SK-N-SH (cell line): ENCODE results near the gene BMPR1A. TPM values are rescaled to one million over a fixed set of nuclear protein-coding genes. Genes with fewer than 3 reads are reported as not detected.

Source experiments
- CTCF ChIA-PET: fragments of 300-600, 350-600 bp; formaldehyde crosslinking; extraction: SDS; loops from one replicate; lab custom pipeline; 2021; lab: Yijun Ruan, JAX
- POLR2A ChIA-PET: fragments of 350-600 bp; sonication (Branson Sonifier 250); formaldehyde crosslinking; extraction: SDS; loops from one replicate; lab custom pipeline; 2020; ENCODE audit warnings: antibody characterized with exemption, inconsistent platforms; lab: Yijun Ruan, JAX
- DNase-seq: peaks from one replicate; pipeline ENCODE4 v3.0.0; 2012
- H2AFZ ChIP-seq: fragments of 200-600 bp; sonication (generic); 2 replicates; pipeline ENCODE4 v1.8.1; 2016; ENCODE audit warnings: antibody characterized with exemption, mild to moderate bottlenecking, low read depth
- H3F3A ChIP-seq: fragments of 200-600 bp; sonication (generic); replicated peaks from 2 replicates; pipeline ENCODE3; 2016; ENCODE audit warnings: antibody characterized with exemption, mild to moderate bottlenecking; ENCODE audit not compliant: insufficient read depth
- H3K27ac ChIP-seq, 2 experiments: fragments of 200-500 bp in 1 of 2; fragments of 200-600 bp in 1 of 2; sonication (Bioruptor generic) in 1 of 2; sonication (generic), shearing (Covaris generic) in 1 of 2; 2 replicates each; pipeline versions ENCODE4 v1.5.1 to v1.6.1; 2014 to 2016; ENCODE audit warnings: low read depth in 2 of 2, inconsistent platforms in 1 of 2, low read length in 1 of 2, mild to moderate bottlenecking in 1 of 2, mixed read lengths in 1 of 2
- H3K27me3 ChIP-seq: fragments of 200-600 bp; sonication (generic), shearing (Covaris generic); 2 replicates; pipeline ENCODE4 v1.6.1; 2016; ENCODE audit warnings: mixed run types; ENCODE audit not compliant: insufficient read depth
- H3K36me3 ChIP-seq, 2 experiments: fragments of 200-500 bp in 1 of 2; fragments of 200-600 bp in 1 of 2; sonication (Bioruptor generic) in 1 of 2; sonication (generic) in 1 of 2; replicated peaks in 1 of 2; 2 replicates each; pipeline versions ENCODE3 to v1.5.1; 2014 to 2016; ENCODE audit warnings: low read length in 1 of 2, mild to moderate bottlenecking in 1 of 2; ENCODE audit not compliant: insufficient read depth in 2 of 2, control insufficient read depth in 1 of 2
- H3K4me1 ChIP-seq, 2 experiments: fragments of 200-500 bp in 1 of 2; fragments of 200-600 bp in 1 of 2; sonication (Bioruptor generic) in 1 of 2; sonication (generic), shearing (Covaris generic) in 1 of 2; 2 replicates each; pipeline versions ENCODE4 v1.5.1 to v1.6.1; 2014 to 2016; ENCODE audit warnings: low read depth in 1 of 2, low read length in 1 of 2, mixed run types in 1 of 2; ENCODE audit not compliant: insufficient read depth in 2 of 2, control insufficient read depth in 1 of 2
- H3K4me2 ChIP-seq: fragments of 200-600 bp; sonication (generic), shearing (Covaris generic); 2 replicates; pipeline ENCODE4 v1.6.1; 2017; ENCODE audit warnings: mixed run types
- H3K4me3 ChIP-seq, 2 experiments: fragments of 200-500 bp in 1 of 2; fragments of 200-600 bp in 1 of 2; sonication (Bioruptor generic) in 1 of 2; sonication (generic), shearing (Covaris generic) in 1 of 2; 2 replicates each; pipeline versions ENCODE4 v1.5.1 to v1.8.1; 2014 to 2016; ENCODE audit warnings: low read depth in 2 of 2, inconsistent platforms in 1 of 2, low read length in 1 of 2, mild to moderate bottlenecking in 1 of 2, mixed read lengths in 1 of 2, moderate library complexity in 1 of 2
- H3K79me2 ChIP-seq: fragments of 200-600 bp; sonication (generic); 2 replicates; pipeline ENCODE4 v1.8.1; 2017; ENCODE audit warnings: mild to moderate bottlenecking; ENCODE audit not compliant: insufficient read depth
- H3K9ac ChIP-seq: fragments of 200-600 bp; sonication (generic); 2 replicates; pipeline ENCODE4 v1.6.1; 2017; ENCODE audit warnings: mixed run types
- H3K9me2 ChIP-seq: fragments of 200-600 bp; sonication (generic); 2 replicates; pipeline ENCODE4 v1.6.1; 2017; ENCODE audit warnings: mixed run types
- H3K9me3 ChIP-seq: fragments of 200-600 bp; sonication (generic); 2 replicates; pipeline ENCODE4 v1.6.1; 2017; ENCODE audit warnings: mixed run types, mild to moderate bottlenecking, moderate library complexity
- H4K20me1 ChIP-seq: fragments of 200-600 bp; sonication (generic); 2 replicates; pipeline ENCODE4 v1.6.1; 2017; ENCODE audit warnings: mild to moderate bottlenecking, mixed run types; ENCODE audit not compliant: insufficient read depth
- CHD2 ChIP-seq: fragments of 150-350 bp; IDR thresholded peaks from 2 replicates; pipeline ENCODE4 v1.6.1; 2018; ENCODE audit warnings: low read length; ENCODE audit not compliant: partially characterized antibody
- CTCF ChIP-seq: fragments of 200-600 bp; sonication (generic); IDR thresholded peaks from 2 replicates; pipeline ENCODE4 v1.6.1; 2017; ENCODE audit warnings: antibody characterized with exemption, mild to moderate bottlenecking, moderate library complexity
- ELF1 ChIP-seq: IDR thresholded peaks from 2 replicates; pipeline ENCODE4 v1.4.0; 2012
- EZH2phosphoT487 ChIP-seq: fragments of 200-600 bp; sonication (generic); IDR thresholded peaks from 2 replicates; pipeline ENCODE4 v1.6.1; 2017; ENCODE audit warnings: low read depth, mixed run types, mild to moderate bottlenecking, antibody characterized with exemption, moderate library complexity, borderline replicate concordance
- FOXM1 ChIP-seq: IDR thresholded peaks from 2 replicates; pipeline ENCODE4 v1.4.0; 2012; ENCODE audit warnings: low read depth, mild to moderate bottlenecking
- GABPA ChIP-seq: IDR thresholded peaks from 2 replicates; pipeline ENCODE4 v1.4.0; 2012; ENCODE audit warnings: low read depth, mild to moderate bottlenecking
- IRF3 ChIP-seq: fragments of 150-350 bp; IDR thresholded peaks from 2 replicates; pipeline ENCODE4 v1.6.1; 2016; ENCODE audit warnings: mild to moderate bottlenecking, low read depth, low read length
- JUND ChIP-seq: IDR thresholded peaks from 2 replicates; pipeline ENCODE4 v1.4.0; 2012
- MXI1 ChIP-seq: IDR thresholded peaks from 2 replicates; pipeline ENCODE4 v1.6.1; 2012; ENCODE audit warnings: mild to moderate bottlenecking, low read depth, low read length, improper control_type of control experiment
- NFIC ChIP-seq: IDR thresholded peaks from 2 replicates; pipeline ENCODE4 v1.4.0; 2012; ENCODE audit warnings: borderline replicate concordance
- NRF1 ChIP-seq: IDR thresholded peaks from 2 replicates; pipeline ENCODE4 v1.6.1; 2012; ENCODE audit warnings: low read depth, mild to moderate bottlenecking, low read length
- PBX3 ChIP-seq: IDR thresholded peaks from 2 replicates; pipeline ENCODE4; 2012
- RAD21 ChIP-seq: IDR thresholded peaks from 2 replicates; pipeline ENCODE4 v1.6.1; 2012; ENCODE audit warnings: mild to moderate bottlenecking, low read length
- RXRA ChIP-seq: IDR thresholded peaks from 2 replicates; pipeline ENCODE4 v1.4.0; 2012; ENCODE audit warnings: low read depth, mild to moderate bottlenecking, borderline replicate concordance
- TCF12 ChIP-seq: IDR thresholded peaks from 2 replicates; pipeline ENCODE4 v1.4.0; 2012
- USF2 ChIP-seq: fragments of 150-350 bp; IDR thresholded peaks from 2 replicates; pipeline ENCODE4 v1.6.1; 2017; ENCODE audit warnings: antibody characterized with exemption, low read length, low read depth, borderline replicate concordance
- YY1 ChIP-seq: IDR thresholded peaks from 2 replicates; pipeline ENCODE4 v1.4.0; 2012; ENCODE audit warnings: low read depth, mild to moderate bottlenecking
- ZBTB33 ChIP-seq: IDR thresholded peaks from 2 replicates; pipeline ENCODE4 v1.4.0; 2012; ENCODE audit warnings: low read depth, borderline replicate concordance
- WGBS: methylation state at CpG from one replicate; pipeline ENCODE4 v1.1.6; 2017; ENCODE audit warnings: low lambda C conversion rate; 5-methylcytosine and 5-hydroxymethylcytosine counted together
- polyA plus RNA-seq, 3 experiments: library from polyadenylated mRNA; depleted of rRNA; stranded (reverse); fragments of >200 nt; gene quantifications; 2 replicates each; pipeline ENCODE4 v1.2.3, GENCODE V29; 2012

BMPR1A gene
- polyA plus RNA-seq, 1 of the 3 experiments (the other 2 are of a cell fraction) = 12.7 TPM

GRCh38 chr10:86829472-86829871 lies 73.1 kb downstream of the BMPR1A start:
- H3K27me3 ChIP-seq = no peaks in the 10 kb centered on the region
- peaks cover 0 to 6% of the 10 kb centered on the region in 2 experiments for H3K36me3 ChIP-seq
- H2AFZ ChIP-seq = no peak overlapping the region
- H3K9me3 ChIP-seq = no peaks in the 10 kb centered on the region
- peaks cover 0 to 11% of the 10 kb centered on the region in 2 experiments; a peak in 2 of 4 replicates for H3K4me1 ChIP-seq
- H3K4me2 ChIP-seq = no peak overlapping the region; the same call in 1 of the 2 replicates
- 0 out of 2 replicates have a peak, but pooled peaks have one; percentile 15 for TF ChIP-seq TCF12
- no peak for TF ChIP-seq ELF1
- TF ChIP-seq PBX3 = no peak
- TF ChIP-seq, all 33 proteins: peak for 1
- WGBS = 82% methylated on average over 2 of the region's 2 CpGs
- DNase-seq = no peak
- CTCF ChIA-PET = no interaction called here
- Histone ChIP-seq H3K4me3 (no peak overlapping the region), H3K27ac (no peak overlapping the region), H3F3A (peaks cover 14% of the 10 kb centered on the region), H4K20me1 (peaks cover 94% of the 10 kb centered on the region), H3K79me2 (peaks cover 93% of the 10 kb centered on the region), H3K9ac (no peak overlapping the region), H3K9me2 (no peaks in the 10 kb centered on the region)
- POLR2A ChIA-PET = no interaction called here

GRCh38 chr10:86830043-86830591 lies 73.7 kb downstream of the BMPR1A start:
- Histone ChIP-seq H3F3A (peaks cover 14% of the 10 kb centered on the region), H3K9me3 (no peaks in the 10 kb centered on the region), H3K27me3 (no peaks in the 10 kb centered on the region), H3K36me3 (peaks cover 0 to 8% of the 10 kb centered on the region in 2 experiments), H2AFZ (no peak overlapping the region), H4K20me1 (peaks cover 96% of the 10 kb centered on the region), H3K79me2 (peaks cover 93% of the 10 kb centered on the region), H3K9me2 (no peaks in the 10 kb centered on the region), H3K9ac (no peak overlapping the region), H3K27ac (no peak overlapping the region), H3K4me3 (no peak overlapping the region), H3K4me1 (peaks cover 0 to 11% of the 10 kb centered on the region in 2 experiments; a peak in 2 of 4 replicates), H3K4me2 (no peak overlapping the region; the same call in 1 of the 2 replicates)
- ChIA-PET CTCF (no interaction called here), POLR2A (no interaction called here)
- no peak for DNase-seq
- 89% methylated on average over 4 of the region's 4 CpGs for WGBS
- TF ChIP-seq ZBTB33 = no peak
- no peak for TF ChIP-seq CTCF
- no peak for TF ChIP-seq NFIC
- no peak for TF ChIP-seq GABPA
- no peak for TF ChIP-seq ELF1
- TF ChIP-seq JUND = no peak
- TF ChIP-seq IRF3 = no peak
- TF ChIP-seq EZH2phosphoT487 = no peak
- TF ChIP-seq CHD2 = no peak
- no peak for TF ChIP-seq USF2
- no peak for TF ChIP-seq TCF12
- no peak for TF ChIP-seq NRF1
- TF ChIP-seq YY1 = no peak
- no peak for TF ChIP-seq RAD21
- no peak for TF ChIP-seq MXI1
- TF ChIP-seq RXRA = no peak
- no peak for TF ChIP-seq PBX3
- no peak for TF ChIP-seq FOXM1
